RCC 7860 (cell line): ENCODE results near the gene PSMD6.

Experiments used
- DNase-seq: peaks from one replicate; pipeline ENCODE4 v3.0.0-alpha.2; 2015; ENCODE audit warnings: low spot score
- FAIRE-seq: peaks from 2 replicates; lab custom pipeline; 2012; peaks lifted over from hg19 to GRCh38; lab: Jason Lieb, UNC

The PSMD6 gene

DNA sequence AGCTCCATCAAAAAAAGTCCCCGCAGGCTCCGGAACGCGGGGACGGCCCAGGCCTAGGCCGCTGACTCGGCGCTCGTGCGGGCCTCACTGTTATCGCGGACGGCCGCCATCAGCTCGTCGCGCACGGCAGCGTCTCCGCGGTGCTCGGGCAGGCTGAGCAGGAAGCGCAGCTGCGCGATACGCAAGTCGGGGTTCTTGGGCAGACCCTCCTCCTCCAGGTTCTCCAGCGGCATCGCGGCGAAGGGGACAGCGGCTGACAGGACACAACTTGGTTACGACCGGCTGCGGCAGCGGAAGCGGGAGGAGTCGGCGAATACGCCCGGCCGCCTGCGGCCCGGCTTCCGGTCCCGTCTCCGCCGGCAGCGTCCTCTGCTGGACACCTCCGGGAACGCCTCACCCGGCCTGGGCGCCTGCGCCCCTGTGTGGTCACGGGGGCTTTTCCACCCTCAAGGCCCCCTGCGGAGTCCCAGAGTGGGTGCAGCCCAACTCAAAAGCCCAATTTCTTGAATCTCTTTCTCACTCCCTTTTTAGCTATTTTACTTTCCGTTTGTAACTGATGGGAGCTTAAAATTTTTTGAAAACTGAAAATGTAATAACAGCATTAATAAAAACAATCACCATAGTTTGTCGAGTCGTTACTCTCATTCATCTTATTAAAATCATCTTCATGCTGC, at the start of gene PSMD6:
TSS of gene PSMD6 (minus strand) at position 308 of the 674 bp plus-strand sequence. CDS start at position 233, 75 bp downstream.
- DNase-seq (peak; percentile 69), FAIRE-seq (no peak)

DNA sequence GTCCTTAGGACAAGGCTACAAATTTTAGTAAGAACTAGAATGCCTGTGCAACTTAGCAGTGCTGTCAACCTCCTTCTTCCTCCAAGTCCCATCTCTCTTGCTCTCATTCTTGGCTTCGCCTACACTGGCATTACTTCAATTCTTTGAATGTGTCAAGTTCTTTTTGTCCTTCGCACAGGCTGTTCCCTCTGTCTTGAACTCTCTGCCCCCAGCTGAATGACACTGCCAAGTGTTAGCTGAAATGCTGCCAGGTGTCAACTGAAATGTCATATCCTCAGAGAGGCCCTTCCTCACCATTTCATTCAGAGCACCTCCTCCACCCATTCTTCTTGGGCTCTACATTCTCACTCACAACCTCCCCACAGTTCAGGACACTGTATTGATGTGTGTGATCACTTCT, 48.8 kb upstream of the PSMD6 start:
- DNase-seq (no peak), FAIRE-seq (no peak)

DNA sequence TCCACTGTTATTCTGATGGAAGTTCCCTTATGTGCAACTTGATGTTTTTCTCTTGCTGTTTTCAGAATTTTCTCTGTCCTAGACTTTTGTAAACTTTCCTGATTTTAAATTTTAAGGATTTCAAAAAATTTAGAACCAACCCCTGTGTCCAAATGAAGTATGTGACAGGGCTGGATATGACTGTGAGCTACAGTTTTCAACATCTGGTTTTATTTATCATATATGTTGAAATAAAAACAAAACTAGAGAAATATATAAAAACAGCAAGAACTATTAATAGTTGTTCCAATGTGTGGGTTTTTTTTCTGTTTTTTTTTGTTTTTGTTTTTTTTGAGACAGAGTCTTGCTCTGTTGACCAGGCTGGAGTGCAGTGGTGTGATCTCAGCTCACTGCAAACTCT, 47.4 kb upstream of the PSMD6 start:
- FAIRE-seq (no peak), DNase-seq (no peak)

DNA sequence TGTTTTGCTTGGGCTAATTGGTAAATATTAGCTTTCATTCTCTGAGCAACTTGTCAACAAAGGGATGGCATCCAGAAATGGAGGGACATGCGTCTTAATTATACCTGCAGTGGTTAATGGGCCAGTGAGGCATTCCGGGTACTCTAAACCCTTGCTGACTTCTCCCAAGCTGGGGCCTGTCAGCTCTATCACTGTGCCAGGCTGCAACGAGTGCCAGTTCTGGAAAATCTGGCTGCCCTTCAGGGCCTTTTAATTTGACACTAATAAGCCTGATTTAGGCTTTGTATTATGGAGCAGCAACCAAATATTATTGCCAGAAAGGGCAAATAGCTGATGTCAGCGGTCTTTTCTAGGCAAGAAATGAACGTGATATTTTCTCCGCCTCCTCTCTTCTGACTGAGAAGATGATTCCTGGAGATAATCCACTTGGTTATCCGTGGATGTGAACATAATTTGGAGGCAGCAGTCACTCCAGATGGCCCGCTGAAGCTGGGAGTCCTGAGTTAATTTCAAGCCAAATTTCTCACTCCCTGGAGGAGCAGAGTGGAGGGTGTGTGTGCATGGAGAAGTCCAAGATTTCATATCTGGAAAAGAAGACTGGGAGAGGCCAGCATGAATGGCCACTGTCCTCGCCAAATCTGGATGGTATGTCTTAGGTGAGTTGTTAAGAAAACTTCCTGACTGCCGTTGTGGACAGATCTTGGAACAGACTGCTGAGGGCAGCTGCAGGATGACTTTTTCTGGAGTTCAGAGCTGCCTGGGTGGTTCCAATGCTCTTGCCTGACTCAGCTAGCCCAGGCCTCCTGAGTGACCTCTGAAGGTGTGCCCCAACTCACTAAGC, 44.4 kb upstream of the PSMD6 start:
- FAIRE-seq: no peak
- no peak for DNase-seq

DNA sequence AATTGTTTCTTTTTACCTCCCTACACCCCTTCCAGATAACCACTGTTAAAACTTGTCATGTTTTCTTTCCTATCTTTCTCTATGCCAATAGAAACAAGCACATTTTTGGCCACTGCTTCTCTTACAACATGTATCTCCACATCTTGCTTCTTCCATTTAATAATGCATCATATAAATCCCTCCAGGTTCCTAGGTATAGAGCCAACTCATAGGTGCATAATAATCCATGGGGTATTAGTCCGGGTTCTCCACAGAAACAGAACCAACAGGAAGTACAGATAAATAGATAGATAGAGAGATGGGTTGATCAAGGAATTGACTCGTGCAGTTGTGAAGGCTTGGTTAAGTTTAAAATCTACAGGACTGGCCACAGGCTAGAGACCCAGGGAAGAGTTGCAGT, 41.5 kb upstream of the PSMD6 start:
- no peak for FAIRE-seq
- no peak for DNase-seq

DNA sequence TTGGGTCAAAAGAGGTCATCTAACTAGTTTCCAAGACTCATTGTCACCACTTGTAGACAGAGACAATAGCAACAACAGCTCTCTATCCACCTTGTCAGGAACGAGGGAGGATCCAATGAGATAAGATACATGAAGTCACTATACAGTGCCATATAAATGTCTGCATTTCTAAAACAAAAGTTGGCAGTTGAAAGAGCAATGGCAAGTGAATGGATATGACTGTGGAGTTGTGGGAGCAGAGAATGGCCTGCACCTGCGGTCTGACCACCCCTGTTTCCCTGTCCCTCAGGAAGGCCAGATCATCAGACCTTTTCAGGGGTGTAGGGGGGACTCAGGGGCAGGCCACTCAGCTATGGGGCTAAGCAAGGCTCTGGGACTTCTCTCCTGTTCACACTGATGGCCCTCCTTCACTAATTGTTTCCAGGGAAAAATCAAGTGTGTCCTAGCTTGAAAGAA, 40.7 kb upstream of the PSMD6 start:
- DNase-seq (no peak), FAIRE-seq (no peak)

DNA sequence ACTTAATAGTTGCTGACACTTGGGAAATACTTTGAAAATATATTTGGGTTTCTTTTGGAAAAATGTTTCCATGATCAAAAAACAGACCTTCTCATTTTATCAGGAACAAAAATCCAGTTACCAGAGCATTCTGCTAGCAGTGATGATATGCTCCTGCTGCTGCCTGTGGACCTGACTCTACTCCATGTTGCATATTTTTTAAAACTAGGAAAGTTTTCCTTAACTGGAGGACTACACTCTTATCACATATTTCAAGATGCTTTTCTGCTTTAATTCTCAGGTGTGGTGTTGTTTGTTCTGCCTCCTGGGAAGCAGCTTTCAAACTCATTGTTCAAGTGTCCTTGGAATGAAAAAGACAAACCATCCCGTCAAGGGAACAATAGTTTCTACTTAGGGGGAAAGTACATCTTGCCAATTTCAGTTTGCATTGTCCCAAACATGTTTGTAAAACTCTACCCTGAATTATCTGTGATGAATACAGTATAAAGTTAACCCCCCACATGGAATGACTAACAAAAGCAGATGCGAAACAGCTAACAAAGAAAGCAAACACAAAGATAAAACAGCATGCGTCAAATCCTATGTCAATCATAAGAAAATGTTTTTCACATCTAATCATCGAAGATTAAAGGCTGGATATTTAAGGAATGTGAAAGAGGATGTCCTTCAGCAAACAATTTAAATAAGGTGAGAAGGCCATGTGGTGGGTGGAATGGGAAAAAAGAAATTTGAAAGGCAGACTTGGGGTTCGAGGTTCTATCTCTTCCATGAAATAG, 40.1 kb upstream of the PSMD6 start:
- FAIRE-seq (no peak), DNase-seq (no peak)

DNA sequence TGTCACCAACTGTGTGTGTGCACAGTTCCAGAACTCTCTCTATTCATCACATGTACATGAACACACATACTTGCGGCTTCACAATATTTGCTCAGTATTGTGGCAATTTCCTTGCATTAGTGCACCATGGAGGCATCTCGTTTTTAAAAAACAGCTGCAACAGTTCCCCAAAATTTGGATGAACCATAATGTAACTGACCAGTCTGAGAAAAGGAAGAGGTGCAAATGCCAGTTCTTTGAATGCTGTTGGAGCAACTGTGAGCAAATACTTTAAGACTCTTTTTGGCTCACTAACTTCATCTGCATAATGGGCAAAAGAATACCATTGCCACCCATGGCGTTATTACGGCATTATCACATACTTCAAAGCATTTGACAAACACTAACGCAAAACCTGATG, 38.3 kb upstream of the PSMD6 start:
- DNase-seq (no peak), FAIRE-seq (no peak)

DNA sequence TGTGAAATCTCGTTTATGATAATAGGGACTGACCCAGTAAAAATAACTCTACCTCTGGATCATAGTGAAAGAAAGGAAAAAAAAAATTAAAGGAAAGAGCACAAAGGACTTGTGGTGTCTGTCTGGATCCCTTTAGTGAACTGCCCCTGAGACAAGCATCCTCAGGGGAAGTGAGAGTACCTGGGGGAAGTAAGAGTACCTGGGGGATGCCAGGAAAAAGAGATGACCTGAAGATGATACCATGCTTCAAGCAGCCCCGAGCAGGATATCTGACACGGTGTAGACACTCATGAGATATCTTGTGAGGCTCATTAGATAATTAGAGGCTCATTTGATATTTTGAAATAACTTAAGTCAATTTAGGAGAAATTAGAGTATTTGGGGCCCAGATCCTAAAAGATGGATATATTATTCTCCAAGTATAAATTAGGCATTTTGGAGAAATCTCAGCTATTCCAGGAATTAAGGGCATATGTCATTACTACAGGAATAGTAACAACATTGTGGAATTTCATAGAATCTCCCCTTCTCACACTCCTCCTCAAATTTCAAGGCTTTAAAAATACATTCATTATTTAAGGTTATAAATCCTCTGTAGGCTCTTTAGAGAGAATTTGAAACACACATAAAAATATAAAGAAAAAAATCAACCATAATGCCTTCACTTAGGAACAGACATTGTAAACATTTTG, 36.3 kb upstream of the PSMD6 start:
- no peak for DNase-seq
- FAIRE-seq: no peak

DNA sequence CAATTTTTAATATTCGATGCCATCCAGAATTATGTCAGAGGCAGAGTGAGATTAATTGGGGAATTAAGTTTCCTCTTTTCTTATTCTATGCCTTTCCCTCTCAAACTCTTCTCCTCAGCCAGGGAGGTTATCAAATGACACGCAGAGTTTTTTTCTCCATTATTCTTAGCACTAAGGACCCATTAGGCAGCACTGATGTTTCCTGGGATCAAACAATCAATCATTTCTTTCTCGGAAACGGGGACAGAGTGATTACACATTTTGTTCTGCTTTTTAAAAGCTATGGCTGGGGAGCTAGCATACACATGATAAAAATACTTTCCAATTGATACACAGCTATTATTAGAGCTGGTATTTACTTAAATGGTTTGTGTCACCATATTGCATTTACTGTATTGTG, 35.3 kb upstream of the PSMD6 start:
- FAIRE-seq (no peak), DNase-seq (no peak)

DNA sequence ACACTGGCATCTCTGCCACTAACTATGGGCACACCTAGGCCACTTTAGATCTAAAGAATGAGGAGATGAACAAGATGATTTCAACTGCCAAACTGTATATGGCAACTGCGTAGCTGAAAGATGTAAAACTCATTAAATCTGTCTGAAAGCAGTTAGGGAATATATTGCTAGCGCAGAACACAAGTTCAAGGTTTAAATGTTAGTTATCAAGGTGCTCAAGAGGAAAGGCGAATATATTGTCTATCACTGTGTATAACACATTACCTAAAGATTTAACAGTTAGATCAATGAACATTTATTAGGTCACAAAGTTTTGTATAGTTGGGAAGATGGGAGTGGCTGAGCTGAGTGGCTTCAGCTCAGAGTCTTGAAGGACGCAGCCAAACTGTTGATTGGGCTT, 33.9 kb upstream of the PSMD6 start:
- FAIRE-seq: no peak
- DNase-seq: no peak

DNA sequence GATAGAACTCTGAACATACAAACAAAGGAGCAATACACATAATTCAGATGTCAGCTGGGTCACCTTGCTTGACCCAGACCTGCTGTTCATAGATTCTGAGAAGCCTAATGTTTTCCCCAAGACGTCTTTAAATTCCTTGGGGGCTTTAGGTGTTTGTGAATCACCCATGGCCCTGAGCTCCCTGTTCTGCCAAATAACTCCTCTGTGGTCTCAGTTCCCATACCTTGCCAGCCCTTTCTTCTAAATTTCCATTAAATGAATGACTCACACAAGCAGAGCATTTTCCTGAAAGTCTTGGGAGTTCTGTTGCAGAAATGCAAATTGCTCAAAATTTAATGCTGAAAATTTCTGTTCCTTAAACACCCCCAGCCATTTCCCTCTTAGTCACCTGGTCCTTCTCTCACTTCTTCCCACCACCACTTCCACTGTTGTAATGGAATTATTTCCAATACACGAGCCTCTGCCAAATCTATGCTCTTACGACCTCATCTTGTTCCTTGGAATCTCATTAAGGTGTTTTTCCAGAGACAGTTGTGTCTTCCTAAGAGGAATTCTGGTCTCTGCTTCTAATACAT, 33.4 kb upstream of the PSMD6 start:
- no peak for DNase-seq
- no peak for FAIRE-seq

DNA sequence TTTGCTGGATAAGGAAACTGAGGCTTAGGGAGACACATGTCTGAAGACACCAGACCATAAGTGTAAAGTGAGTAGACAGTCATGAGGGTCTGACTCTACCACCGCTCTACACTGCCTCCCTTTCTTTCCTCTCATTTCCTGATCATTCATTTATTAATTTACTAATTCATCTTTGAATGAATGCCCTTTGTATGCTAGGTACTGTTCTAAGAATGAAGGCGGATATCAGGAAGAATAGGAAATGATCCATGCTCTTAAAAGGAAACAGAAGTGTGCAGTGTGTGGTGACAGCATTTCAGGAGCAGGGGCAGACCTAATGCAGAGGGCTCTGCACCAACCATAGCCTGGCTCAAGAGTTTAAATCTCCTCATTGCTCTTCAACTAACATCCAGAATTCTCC, 31.8 kb upstream of the PSMD6 start:
- DNase-seq (no peak), FAIRE-seq (no peak)

DNA sequence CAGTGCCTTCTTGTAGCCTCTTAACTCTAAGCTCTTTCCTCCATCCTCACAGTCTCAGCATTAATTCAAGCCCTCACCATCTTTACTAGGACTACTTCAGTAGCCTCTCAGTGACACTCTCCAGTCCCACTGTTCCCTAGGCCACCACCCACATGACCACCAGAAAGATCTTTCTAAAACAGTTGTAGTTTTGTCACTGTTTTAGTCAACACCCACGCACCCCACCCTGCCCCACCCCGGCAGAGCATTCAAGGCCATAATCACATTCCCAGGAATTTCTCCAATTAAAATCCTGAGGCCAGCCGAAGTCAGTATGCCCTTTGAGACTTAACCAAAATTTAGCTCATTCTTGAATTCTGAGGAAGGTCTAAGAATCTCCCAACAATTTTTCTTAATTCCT, 31.2 kb upstream of the PSMD6 start:
- FAIRE-seq (no peak), DNase-seq (no peak)

DNA sequence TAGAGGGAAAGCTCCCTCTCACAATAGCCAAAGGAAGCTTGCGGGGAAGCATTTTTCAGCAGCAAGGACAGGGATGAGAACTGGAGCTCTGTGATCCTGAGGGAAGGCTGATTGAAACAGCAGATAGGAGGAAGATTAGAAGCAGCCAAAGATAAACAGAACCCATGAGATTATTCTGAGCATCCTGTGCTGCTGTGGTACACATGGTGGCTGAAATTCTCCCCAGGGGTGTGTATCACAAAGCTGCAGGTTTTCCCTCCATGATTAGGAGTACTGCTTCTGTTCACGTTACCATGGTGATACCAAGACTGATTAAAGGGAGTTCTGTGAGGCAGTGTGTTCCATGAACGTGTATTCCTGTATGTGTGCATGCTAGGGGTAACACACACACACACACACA, 30.3 kb upstream of the PSMD6 start:
- DNase-seq (no peak), FAIRE-seq (no peak)

DNA sequence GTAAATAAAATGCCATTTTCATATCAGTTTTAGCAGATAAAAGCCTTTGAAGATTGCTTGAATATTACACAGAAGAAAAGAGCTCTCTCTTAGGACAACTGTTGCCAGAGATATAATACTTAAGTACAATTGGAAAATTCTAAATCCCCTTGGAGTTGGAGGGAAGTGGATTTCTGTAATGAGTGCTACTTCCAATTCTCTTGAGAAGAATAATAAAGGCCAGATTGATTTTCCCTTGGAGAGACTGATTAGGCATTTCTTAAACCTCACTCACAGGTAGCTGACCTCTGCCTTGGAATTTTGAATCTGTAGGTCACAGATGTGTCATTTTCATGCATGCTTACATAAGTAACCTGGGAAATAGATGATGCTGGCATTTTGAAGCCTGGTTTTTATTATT, 29.8 kb upstream of the PSMD6 start:
- FAIRE-seq (no peak), DNase-seq (no peak)

DNA sequence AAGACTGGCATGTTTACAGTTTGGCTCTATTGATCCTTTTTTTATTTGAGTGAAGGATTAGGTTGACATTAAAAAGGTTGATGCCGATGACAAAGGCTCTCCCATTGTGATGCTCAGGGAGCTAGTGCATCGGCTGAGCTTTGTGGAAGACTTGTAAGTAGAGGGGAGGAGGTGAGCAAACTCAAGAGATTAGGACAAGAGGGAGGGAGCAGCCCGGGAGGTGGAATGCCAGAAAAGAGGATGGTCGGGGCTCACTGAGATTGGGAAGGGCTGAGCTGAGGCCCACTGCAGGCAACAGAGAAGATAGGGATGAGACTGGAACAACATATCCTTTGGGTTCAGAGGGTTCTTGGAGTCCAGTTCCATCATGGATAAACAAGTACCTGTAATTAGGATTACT, 26.5 kb upstream of the PSMD6 start:
- DNase-seq (no peak), FAIRE-seq (no peak)

DNA sequence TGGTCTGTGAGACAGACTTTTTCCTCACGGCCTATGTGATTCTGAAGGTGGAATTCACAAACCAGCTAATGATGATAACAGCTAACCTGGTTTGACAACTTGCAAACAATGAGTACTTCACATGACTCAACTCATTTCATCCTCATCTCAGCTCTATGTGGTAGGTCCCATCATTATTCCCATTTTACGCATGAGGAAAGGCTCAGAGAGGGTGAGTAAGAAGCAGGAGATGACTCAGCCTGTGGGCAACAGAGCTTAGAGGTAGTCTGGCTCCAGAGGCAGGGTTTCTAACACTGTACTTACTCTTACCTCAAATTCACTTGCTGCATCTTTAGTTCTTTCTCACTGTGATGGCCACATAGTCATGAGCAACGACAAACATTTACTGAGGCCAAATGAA, 25.8 kb upstream of the PSMD6 start:
- peak; percentile 94 for DNase-seq
- peak; percentile 94 for FAIRE-seq

DNA sequence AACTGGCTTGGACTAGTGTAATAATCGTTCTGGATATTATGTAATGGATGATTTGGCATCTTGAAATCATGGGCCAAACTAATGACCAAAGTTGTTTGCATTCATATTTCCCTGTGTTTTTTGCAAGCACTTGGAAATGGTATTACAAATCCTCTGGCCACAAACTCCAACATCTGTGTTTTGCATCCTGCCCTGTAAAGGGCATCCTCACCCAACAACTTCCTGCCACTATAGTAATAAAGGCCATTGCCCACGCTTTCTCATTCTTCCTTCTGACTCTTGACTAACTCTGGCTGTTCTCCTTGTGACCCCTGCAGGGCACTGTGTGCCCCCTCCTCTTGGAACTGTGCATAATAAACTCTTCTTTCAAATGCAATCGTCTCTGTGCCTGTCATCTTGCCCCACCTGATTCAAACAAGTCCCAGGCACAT, 25.4 kb upstream of the PSMD6 start:
- FAIRE-seq: no peak
- DNase-seq: no peak

DNA sequence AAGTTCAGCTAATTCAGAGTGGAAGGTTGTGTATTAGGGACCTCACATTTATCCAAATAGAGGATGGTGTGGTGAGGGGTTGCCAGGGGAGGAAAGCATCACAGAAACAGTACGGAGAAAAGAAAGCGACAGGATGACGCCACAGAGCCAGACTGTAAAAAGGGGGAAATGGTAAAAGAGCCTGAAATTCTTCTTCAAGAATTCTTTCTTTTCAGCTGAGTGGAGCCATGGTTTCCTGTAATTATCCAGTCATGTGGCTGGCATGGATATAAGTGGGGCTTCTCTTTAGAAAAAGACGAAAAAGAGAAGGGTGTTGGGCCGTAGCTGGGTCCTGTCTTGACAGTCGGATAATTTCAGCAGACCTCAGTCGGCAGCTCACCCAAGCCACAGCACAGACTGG, 24.5 kb upstream of the PSMD6 start:
- FAIRE-seq (no peak), DNase-seq (no peak)
